ENCODE data around the gene ZBTB40. TPM values are rescaled to one million over a fixed set of nuclear protein-coding genes. Genes with fewer than 3 reads are reported as not detected.

Gene ZBTB40
- total and polyA plus RNA-seq, 9 donors = 8.3 to 26.0 (median 19.1) TPM

DNA sequence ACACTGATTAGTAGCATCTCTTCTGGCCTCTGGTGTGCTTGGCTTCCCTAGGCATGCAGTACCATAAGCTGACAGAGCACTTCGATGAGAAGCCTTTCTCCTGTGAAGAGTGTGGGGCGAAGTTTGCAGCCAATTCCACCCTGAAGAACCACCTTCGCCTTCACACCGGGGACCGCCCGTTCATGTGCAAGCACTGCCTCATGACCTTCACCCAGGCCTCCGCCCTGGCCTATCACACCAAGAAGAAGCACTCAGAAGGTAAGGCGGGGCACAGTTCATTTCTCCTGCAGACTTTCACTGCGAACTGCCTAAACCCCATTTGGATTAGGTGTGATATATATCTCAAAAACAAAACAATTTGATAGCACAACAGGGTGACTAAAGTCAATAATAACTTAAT is 61.2 kb downstream of the ZBTB40 start:
- no peaks in the 10 kb centered on the region for H3K4me1 ChIP-seq (ENCODE audit: insufficient read depth)

GRCh38 chr1:22516906-22517571 is 65.4 kb downstream of the ZBTB40 start:
- Histone ChIP-seq H3K9me3 (no peaks in the 10 kb centered on the region), H3K4me3 (no peak overlapping the region), H3K27me3 (no peaks in the 10 kb centered on the region), H3K4me1 (ENCODE audit: insufficient read depth) (no peaks in the 10 kb centered on the region), H3K27ac (no peak overlapping the region), H3K36me3 (peaks cover 2% of the 10 kb centered on the region)
- DNase-seq = no peak
- intact Hi-C loops (cut with DNase I) = no loop called here
- 93 to 94% (median 94%) methylated on average over 16 of the region's 16 CpGs for WGBS, 3 donors
- no peak for TF ChIP-seq POLR2A (IDR thresholded peaks at IDR 0.05)
- TF ChIP-seq CTCF (IDR thresholded peaks at IDR 0.05) = no peak
- TF ChIP-seq EP300 (IDR thresholded peaks at IDR 0.05) = no peak

More for the DNA sequence above, 61.2 kb downstream of the ZBTB40 start:
- H3K27ac ChIP-seq = no peak overlapping the region
- 90 to 96% (median 95%) methylated on average over 9 of the region's 9 CpGs for WGBS, 3 donors
- H3K9me3 ChIP-seq = no peaks in the 10 kb centered on the region
- no peak for DNase-seq
- intact Hi-C loops (cut with DNase I) = no loop called here
- H3K4me3 ChIP-seq = no peak overlapping the region
- TF ChIP-seq EP300 (IDR thresholded peaks at IDR 0.05) = no peak
- no peaks in the 10 kb centered on the region for H3K27me3 ChIP-seq
- peaks cover 2% of the 10 kb centered on the region for H3K36me3 ChIP-seq

GRCh38 chr1:22517956-22518355 is 66.3 kb downstream of the ZBTB40 start:
- H3K27ac ChIP-seq = no peak overlapping the region
- no peaks in the 10 kb centered on the region for H3K9me3 ChIP-seq
- WGBS, 3 donors = 89 to 92% (median 90%) methylated on average over 7 of the region's 7 CpGs
- H3K27me3 ChIP-seq = no peaks in the 10 kb centered on the region
- H3K36me3 ChIP-seq = peaks cover 2% of the 10 kb centered on the region
- H3K4me1 ChIP-seq (ENCODE audit: insufficient read depth) = no peaks in the 10 kb centered on the region
- intact Hi-C loops (cut with DNase I) = no loop called here
- no peak overlapping the region for H3K4me3 ChIP-seq
- DNase-seq = no peak
- no peak for TF ChIP-seq CTCF (IDR thresholded peaks at IDR 0.05)
- TF ChIP-seq EP300 (IDR thresholded peaks at IDR 0.05) = no peak
- no peak for TF ChIP-seq POLR2A (IDR thresholded peaks at IDR 0.05)

DNA sequence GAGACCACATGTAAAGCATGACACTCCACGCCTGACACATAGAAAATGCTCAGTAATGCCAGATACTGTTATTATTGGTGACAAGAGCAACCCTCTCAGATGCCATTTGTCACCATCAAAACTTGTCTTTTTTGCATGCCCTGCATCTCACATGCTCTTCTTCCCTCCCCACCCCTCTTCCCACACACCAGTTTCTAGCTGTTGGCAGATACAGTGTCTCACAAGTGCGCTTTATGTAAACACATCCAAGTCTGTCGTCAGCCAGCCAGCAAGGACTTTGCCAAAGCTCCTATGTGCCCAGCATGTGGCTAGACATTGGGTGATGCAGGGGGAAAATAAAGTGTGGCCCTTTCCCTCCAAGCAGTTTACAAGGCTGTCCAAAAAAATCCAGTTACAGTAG is 66.7 kb downstream of the ZBTB40 start:
- H3K36me3 ChIP-seq = peaks cover 2% of the 10 kb centered on the region
- TF ChIP-seq EP300 (IDR thresholded peaks at IDR 0.05) = no peak
- no peak for TF ChIP-seq CTCF (IDR thresholded peaks at IDR 0.05)
- TF ChIP-seq POLR2A (IDR thresholded peaks at IDR 0.05) = no peak
- no peak overlapping the region for H3K27ac ChIP-seq

DNA sequence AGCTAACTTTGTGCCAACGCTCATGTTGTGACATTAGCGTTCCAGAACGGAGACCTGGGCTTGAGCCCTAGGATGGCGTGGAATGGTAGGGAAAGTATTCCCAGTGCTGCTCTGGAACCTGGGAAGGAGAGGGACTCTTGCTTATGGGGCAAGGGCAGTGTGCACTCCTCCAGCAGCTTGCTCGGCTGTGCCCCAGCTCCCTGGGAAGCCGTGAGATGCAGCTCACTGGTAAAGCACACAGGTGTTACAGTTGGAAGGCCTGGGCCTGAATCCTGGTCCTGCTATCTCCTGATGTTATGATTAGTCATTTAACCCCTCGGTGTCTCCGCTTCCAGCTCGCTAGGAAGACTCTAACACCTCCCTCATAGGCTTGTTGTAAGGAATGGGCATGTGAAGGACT is 69.2 kb downstream of the ZBTB40 start:
- no peak overlapping the region for H3K4me3 ChIP-seq

More for the DNA sequence above, 66.7 kb downstream of the ZBTB40 start:
- H3K9me3 ChIP-seq = no peaks in the 10 kb centered on the region
- H3K4me1 ChIP-seq (ENCODE audit: insufficient read depth) = no peaks in the 10 kb centered on the region
- no peak for DNase-seq
- 73 to 79% (median 74%) methylated on average over 3 of the region's 3 CpGs for WGBS, 3 donors
- H3K4me3 ChIP-seq = no peak overlapping the region
- H3K27me3 ChIP-seq = no peaks in the 10 kb centered on the region
- intact Hi-C loops (cut with DNase I) = no loop called here

More for the DNA sequence above, 69.2 kb downstream of the ZBTB40 start:
- no peak for DNase-seq
- Histone ChIP-seq H3K9me3 (no peaks in the 10 kb centered on the region), H3K36me3 (peaks cover 2% of the 10 kb centered on the region), H3K27me3 (no peaks in the 10 kb centered on the region), H3K4me1 (ENCODE audit: insufficient read depth) (no peaks in the 10 kb centered on the region), H3K27ac (no peak overlapping the region)
- TF ChIP-seq POLR2A (IDR thresholded peaks at IDR 0.05) (no peak), EP300 (IDR thresholded peaks at IDR 0.05) (no peak), CTCF (IDR thresholded peaks at IDR 0.05) (no peak)
- intact Hi-C loops (cut with DNase I) = no loop called here
- 90 to 93% (median 91%) methylated on average over 9 of the region's 9 CpGs for WGBS, 3 donors

All from ovary (tissue), 9 donors.